Activated CD4-positive, CD25-positive, alpha-beta regulatory T cell treated with anti-CD3 and anti-CD28 coated beads, Interleukin-2, amount 50 U/mL, for 72 hours (primary cell): ENCODE data around the gene TMEM176B.

Experiments used
- DNase-seq: peaks from one replicate; pipeline ENCODE4 v3.0.0; 2021

Gene TMEM176B

GRCh38 chr7:150746921-150747320, 53.2 kb downstream of the TMEM176B start:
- no peak for DNase-seq

DNA sequence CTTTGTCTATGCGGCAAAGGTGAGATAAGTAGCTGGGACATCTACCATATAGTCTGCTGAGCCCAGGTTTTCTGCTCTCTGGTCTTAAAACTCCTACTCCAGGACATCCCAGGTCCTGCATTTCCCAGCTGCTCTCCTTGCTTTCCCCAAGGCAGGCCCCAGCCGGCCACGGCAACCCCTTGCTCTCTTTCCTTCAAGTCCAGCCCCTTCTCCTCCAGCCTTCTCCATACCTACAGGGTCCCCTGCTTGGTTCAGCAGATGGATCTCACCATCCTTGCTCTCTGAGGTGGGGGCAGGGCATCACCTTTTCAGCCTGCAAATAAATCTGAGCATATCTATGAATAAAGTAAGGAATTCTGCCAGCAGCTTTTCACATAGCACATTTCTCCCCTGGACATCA, 54.3 kb downstream of the TMEM176B start:
- no peak for DNase-seq

GRCh38 chr7:150745086-150745485, 55.1 kb downstream of the TMEM176B start:
- DNase-seq: no peak

- no peak for DNase-seq
These were observed 56.0 kb downstream of the TMEM176B start for GRCh38 chr7:150744041-150744656.

- DNase-seq: no peak
These were observed 57.7 kb downstream of the TMEM176B start for GRCh38 chr7:150742286-150742968.
